ENCODE data around the gene SERPINE2.

SERPINE2 gene, protein sequence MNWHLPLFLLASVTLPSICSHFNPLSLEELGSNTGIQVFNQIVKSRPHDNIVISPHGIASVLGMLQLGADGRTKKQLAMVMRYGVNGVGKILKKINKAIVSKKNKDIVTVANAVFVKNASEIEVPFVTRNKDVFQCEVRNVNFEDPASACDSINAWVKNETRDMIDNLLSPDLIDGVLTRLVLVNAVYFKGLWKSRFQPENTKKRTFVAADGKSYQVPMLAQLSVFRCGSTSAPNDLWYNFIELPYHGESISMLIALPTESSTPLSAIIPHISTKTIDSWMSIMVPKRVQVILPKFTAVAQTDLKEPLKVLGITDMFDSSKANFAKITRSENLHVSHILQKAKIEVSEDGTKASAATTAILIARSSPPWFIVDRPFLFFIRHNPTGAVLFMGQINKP

DNA sequence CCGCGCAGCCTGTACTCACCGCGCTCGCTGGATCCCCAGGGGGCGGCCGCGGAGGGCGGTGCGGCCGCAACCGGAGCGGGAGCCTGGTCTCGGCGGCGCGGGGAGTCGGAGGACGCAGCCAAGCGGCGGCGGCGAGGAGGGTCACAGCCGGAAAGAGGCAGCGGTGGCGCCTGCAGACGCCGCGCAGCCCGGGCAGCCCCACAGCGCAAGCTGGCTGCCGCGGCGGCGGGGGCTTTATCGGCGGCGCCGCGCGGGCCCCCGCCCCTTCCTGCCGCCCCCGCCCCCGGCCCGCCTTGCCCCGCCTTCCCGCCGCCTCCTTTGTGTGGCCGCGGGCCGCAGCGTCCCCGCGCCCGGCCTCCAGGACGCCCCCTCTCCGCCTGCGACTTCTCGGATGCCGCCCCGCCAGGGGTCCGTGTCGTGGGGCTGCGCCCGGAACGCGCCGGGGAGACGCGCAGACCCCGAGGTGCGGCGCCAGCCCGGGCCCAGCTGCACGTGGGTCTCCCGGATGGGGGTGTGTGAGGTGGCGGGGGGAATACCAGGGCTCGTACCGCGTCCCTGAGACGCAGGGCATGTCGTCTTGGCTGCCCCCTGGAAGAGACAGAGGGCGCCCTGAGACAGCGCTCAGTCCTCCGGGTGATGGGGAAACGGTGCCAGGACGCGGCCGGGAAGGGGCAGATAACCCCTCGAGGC is at the start of gene SERPINE2:
TSS of gene SERPINE2 (minus strand) at position 207 of the 690 bp plus-strand sequence. CDS start 37,386 bp downstream, outside the sequence.
- DNase-seq, result peak; percentile 68

DNA sequence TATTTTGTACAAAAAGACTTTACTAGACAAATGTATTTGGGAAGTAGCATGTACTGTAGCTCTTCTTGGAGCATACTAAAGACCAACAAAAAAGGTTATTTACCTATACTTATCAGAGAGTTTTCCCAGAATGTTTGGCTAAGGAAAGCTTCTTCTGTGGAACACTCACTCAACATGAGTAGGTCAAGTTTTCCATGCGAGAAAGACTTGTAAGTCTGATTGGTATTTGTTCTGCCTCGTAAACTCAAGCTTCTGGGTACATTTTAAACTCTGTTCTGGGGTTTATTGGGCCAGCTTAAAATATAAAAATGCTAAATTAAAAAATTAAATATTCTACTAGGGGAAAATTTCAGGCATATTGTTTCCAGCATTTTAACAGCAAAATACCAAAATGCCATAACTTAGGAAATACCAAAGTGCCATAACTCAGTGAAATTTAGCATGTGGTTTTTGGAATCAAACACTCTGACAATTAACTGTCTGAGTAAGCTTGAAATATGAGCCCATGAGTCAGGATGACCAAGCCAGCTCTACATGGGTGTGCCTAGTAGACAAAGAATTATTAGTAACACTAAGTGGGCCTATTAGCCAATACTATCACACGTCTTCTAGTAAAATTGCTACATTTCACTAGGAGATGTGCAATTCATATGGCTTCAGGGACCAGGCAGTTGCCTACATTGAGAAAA is 47.3 kb upstream of the SERPINE2 start:
- DNase-seq, result no peak

DNA sequence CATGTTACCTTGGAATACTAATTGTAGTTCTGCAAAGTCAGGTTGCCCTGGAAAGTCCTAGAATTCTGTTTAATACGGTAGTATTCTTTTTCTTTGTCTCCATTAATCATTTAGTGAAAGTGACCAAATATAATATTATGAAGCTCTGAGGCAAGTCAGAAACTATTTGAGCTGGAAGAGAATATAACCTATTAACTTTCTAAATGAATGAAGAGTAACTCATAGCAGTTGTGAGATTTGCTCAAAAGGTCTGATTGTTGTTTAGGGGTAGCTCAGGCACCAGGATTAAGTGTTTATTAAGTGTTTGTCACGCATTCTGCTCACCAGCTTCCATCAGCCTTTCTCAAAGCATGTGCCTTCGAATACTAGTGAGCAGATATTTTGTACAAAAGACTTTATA is 46.7 kb upstream of the SERPINE2 start:
- DNase-seq, result no peak

DNA sequence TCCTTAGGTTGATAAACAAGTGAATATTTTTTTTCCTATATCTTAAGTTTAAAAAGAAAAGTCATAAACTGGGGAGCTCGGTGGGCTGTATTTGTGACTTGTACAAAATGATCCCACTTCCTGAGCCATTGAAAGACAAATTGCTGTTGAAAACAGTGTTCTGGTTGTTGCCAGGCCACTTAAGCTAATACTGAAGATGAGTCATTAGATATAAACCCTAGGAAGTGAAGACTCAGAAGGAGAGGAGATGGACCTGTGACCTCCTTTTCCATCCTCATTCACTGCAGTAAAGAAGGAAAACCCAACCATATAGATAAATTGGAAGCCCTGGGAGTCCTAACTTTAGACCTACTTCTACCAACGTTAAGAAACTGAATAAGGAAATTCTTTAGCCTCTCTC is 46.2 kb upstream of the SERPINE2 start:
- DNase-seq, result no peak

DNA sequence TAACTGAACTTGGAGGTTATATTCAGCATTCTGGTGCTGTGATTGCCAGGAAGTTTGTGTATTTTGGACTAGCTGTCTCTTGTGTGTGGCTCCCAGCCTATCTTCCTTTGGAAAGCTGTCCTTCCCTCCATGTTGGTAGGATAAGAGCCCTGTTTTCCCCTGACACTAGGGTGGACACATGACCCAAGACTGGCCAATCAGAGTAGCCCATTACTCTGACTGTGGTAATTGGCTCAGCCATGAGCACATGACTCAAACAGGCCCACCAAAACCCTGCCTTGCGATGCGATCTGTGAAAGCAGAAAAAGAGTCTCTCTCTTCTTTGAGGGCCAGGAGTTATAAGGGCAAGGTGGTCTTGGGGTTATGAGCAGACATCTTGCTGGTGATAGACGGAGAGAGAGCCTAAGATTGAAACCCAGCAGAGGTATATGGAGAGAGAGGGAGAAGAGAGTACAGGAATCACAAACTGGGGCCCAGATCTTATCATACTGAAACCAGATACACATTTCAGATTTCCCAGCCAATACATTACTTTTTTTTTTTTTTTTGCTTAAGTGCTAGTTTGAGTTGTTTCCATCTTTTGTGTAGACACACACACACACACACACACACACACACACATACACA is 45.3 kb upstream of the SERPINE2 start:
- no peak for DNase-seq

DNA sequence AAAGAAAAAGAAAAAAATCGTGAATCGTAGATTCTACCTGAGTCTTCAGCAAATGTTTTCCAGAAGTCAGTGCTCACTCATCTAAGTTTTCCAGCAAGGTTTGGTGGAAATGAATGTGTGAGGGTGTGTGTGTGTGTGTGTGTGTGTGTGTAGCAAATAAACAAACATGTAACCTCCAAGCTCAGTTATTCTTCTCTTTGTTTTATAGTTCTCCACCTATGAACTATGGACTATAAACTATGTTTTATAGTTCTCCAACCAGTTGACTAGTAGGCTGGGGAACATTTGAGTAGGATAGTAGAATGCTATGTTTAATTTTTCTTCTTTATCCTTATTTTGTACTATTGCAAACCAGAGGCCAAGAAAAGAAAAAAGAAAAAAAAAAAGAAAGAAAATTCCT is 44.6 kb upstream of the SERPINE2 start:
- DNase-seq, result no peak

DNA sequence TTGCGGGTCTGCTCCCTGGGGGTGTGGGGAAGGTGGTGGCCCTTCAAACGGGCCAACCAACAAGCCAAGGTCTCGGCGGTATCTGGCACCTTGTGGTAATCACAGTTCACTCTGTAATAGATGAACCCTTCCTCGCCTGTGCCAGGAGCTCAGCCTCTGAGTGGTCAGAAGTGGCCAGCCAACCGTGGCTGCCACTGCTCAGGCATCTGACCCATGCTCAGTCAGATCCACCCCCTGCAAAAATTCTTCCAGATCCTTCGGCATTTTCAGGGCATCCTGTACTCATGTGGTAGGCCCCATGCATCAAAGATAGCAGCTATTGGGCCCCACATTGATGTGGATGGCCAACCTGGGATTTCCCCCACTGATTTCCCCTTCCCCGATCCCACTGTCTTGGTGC is 39.6 kb upstream of the SERPINE2 start:
- DNase-seq, result no peak

DNA sequence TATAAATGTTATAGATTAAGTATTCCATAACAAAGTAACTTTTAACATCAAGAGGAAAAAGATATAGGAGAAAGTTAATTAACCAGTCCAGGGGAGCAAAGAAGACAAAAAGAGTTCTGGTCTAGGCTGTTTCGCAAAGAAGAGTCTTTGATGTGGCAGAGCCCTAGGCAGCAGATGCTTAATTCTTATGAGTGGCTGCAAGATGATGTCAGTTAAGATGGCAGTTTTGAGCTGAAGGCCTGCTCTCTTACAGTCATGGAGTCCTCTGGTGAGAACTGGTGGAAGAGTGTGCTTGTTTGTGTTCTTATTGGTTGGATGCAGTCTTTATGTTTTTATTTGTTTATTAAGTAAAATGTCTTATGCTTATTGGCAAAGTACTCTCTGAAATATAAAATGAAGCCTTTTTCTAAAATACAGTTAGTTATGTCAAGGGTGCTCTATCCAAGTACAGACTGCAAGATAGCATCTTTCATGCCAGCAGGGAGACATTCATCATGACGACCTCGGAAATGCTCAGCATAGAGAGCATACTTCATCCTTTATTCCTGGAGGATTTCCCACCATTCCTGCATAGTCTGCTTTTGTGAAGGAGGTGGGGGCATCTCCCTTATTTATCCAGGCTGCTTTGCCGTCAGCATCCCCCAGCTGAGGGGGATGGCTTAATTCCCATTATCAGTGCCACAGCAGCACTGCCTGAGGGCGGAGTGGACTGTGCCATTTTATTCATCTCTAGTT is 38.9 kb upstream of the SERPINE2 start:
- no peak for DNase-seq

DNA sequence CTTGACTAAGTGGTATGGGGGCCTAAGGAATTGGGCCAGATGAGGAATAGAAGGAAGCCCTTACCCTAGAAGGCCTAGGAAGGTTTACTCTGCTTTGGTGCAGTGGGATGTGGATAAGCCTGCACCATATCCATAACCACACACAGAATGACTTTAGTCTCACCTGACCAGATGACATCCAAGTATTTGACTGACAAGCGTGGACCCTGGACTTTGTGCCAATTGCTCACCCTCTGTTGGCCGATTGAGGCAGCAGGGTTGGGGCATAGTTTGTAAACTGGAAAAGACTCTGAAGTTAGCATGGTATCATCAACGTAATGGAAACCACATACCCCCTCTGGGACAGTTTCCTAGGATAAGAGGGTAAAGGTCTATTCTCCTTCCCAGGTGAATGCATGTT is 36.5 kb upstream of the SERPINE2 start:
- DNase-seq, result no peak

DNA sequence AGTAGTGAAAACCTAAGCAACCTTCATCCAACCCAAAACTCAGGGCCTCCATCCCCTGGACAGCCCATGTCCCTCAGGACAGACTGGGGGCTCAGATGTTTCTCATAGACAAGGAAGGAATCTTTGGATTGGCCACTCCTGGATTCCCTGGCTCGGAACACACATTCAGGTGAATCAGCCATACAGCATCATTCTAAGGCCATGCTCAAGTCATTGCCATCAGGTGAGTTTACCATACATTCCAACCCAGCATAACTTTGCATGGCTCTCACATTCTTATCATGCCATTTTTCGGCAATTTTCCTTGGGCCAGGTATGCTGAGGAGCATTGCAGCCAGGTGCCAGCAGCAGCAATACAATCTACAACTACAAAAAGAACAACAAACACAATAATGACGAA is 34.6 kb upstream of the SERPINE2 start:
- DNase-seq, result no peak

DNA sequence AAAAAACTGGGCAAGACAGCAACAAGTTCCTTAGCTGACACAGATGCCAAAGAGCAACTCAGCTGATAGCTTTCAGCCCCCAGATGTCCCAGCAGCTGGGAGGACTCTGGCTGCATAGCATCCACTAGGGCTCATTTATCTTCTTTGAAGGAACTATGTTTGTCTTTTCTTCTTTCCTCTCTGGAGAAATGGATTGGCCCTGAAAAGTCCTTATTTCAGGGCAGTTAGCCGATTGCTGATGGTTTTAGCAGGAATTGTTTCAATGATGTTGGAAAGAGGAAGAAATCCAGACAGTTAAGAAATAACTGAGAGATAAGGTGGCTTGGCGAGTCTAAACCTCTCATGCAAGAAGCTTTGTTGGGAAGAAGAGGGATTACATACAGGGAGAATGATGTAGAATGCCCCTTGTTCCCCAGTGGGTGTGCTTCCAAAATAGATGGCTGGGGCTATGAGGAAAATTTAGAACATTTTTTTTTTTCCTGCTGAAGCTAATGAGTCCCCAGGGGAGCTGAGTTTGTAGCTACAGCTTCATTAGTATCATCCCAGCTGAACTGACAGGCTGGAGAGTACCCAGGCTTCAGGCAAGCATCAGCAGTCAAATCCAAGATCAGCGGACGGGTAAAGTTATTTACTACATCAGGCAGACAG is 33.6 kb upstream of the SERPINE2 start:
- DNase-seq, result no peak

DNA sequence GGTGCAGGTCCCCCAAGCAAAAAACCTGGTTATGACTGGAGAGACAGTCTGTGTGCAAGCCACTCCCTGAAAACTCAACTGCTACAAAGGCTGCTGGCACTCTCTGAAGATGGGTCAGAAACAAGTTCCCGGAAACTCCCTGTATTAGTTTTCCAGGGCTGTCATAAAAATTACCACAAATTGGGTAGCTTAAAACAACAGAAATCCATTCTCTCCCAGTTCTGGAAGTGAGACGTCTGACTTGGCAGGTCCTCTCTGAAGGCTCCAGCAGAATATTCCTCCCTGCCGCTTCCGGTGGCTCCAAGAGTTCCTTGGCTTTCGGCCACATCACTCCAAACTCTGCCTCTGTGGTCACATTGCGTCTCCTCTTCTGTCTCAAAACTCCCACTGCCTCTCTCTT is 30.1 kb upstream of the SERPINE2 start:
- no peak for DNase-seq

DNA sequence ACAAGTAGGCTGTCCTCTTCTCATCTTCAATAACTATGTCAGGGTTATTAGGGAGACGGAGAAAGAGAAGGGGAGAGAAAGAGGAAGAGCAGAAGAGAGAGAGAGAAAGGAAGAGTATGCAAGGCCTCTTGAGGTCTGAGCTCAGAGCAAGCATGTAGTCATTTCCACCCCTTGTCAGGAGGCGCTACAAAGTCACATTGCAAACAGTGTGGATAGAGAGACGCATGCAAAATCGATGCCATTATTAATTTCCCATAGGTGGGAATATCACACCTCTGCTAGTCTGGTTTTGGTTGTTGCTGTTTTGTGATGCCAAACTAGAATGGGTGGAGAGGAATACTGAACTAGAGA is 24.2 kb upstream of the SERPINE2 start:
- no peak for DNase-seq

DNA sequence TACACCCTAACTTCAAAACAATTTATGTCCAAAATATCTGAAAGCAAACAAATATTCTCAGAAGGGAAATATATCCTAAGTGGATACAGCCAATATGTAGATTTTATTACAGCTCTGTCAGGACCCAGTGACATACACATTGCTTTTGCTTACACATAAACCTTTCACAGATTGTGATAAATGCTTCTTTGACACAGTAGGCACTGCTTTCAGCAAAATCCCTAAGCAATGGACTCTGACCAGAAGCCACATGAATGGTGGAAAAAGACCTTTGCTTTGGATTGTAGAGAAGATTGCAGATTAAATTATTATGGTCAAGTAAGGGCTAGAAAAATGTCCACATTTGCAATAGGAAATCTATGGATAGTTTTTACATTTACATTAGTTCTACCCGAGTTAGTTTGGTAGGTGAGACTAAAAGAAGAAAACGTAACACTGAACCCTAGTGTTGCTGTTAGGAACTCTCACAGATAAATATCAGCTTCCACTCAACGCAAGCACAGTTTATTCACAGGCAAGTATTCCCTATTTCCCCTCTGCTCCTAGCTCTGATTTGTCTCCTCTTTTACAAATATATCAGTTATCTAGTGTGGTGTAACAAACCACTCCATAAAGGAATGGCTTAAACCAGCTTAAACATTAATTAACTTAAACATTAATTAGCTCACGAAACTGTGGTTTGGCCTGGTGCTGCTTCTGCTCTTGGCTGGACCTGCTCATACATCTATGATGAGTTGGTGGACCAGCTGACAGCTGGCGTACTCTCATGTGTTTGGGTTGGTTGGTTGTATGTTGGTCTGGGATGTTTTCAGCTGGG is 23.6 kb upstream of the SERPINE2 start:
- no peak for DNase-seq

DNA sequence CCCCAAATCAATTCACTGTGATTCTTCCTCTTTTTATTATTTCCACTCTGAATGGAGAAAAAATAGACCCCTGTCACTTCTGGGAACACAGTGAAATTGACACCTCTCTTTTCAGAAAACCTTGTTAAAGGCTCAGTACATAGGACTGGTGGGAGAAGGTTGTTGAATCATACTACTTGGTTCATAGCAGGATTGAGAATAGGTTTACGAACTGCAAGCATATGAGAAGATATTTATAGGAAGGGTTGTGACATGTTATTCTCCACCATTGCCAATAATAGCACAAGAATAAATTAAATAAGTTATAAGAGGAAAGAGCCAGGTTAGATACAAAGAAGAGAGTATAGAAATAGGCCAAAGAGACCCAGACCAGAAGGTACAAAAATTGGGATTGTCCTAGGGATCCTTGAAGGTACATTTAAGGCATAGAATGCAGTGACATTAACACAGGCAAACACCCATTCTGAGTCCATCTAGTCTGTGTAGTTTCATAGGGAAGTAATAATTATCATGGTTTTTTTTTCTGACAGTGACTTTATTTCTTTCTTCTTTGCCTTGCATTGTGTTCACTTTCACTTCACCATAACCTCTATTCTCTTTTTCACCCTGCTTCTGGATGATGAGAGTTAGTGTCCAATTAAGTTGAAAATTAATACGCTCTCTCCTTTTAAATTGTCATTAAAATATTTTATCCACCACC is 21.8 kb upstream of the SERPINE2 start:
- DNase-seq, result no peak

DNA sequence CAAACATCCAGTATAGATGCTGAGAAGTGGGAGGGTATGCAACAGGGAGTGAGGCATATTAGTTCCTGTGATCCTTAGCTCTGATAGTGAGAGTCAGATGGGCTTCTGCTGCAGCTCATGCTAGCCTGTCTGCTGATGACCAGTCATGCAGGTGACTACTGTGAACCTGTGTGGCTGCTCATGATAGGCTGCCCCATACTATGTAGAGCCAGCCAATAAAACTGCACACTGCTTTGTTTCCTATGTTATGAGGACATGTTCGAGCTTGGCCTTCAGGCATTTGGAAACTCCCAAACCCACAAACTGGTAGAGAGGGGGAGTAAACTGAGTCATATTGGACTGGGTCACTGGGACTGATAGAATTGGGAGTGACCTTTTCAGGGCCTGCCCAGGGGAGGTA is 20.1 kb upstream of the SERPINE2 start:
- no peak for DNase-seq

DNA sequence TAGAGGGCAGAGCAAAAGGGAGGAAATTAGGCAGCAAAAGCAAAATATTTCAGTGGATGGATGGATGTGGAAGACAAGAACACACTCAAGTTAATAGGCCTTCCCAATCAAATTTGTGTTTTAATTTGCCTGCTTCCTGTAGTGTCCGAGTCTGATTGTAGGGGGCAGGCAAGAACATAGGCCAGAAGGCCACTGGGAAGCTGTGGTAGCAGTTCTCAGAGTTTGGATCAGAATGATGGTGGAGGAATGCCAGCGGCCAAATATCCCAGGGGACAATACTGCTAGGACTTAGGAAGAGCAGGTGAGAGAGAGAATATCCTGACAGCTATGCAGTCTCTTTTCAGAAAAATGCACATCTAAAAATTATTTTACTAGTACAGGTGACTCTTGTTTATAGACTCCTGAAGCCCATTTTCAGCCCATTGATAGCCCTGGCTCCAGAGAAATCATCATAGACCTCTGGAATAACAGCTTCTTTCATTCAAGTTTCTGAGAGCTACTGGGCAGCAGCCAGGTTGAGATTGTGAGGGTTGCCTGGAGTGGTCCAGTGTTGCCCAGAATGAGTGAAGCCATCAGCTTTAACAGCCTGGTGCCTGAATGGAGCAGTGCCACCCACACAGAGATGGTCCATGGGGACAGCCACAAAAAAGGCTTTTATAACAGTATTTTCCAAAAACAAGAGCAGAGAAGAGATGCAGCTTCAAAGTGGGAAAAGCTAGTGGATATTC is 19.1 kb upstream of the SERPINE2 start:
- DNase-seq, result no peak

DNA sequence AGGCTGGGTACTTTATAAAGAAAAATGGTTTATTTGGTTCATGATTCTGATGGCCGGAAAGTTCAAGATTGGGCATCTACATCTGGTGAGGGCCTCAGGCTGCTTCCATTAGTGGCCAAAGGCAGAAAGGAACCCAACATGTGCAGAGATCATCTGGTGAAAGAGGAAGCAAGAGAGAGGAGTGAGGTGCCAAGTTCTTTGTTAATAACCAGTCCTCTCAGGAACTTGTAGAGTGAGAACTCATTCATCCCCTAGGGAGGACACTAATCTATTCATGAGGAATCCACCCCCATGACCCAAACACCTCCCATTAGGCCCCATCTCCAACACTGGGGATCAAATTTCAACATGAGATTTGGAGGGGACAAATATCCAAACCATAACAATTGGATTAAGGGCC is 17.8 kb upstream of the SERPINE2 start:
- no peak for DNase-seq

DNA sequence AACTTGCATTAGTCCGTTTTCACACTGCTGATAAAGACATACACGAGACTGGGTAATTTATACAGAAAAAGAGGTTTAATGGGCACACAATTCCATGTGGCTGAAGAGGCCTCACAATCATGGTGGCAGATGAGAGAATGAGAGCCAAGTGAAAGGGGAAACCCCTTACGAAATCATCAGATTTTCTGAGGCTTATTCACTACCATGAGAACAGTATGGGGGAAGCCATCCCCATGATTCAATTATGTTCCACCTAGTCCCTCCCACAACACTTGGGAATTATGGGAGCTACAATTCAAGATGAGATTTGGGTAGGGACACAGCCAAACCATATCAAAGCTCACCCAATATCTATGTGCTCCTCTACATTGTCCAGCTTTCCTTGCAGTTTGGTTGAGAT is 16.0 kb upstream of the SERPINE2 start:
- no peak for DNase-seq

DNA sequence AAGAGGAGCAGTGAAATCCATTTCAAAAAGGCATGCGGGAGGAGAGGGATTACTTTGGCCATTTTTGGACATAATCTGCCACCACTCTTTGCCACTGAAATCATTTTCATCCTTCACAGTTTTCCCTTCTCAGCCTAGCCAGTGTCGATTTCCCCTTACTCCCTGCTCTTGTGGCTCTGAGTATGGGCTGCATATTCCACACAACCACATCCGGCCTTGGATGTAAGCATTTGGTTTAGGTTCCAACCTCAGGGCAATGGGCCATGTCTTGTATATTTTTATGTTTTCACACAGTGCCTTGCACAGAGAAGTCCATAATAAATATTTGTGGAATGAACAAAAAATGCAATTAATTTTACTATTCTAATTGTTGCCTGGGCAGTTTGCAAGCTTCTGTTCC is 7.7 kb upstream of the SERPINE2 start:
- no peak for DNase-seq

All from activated effector memory CD4-positive, alpha-beta T cell treated with anti-CD3 and anti-CD28 coated beads, Interleukin-2, amount 50 U/mL, for 16 hours (primary cell).